IPS-NIHi7 (cell line): Measurements from ENCODE around the gene STIM1.

ENCODE experiments used
- DNase-seq: peaks from one replicate; pipeline ENCODE4 v3.0.0; 2012; ENCODE audit warnings: mixed read lengths; ENCODE audit errors: extremely low spot score

STIM1 gene

DNA sequence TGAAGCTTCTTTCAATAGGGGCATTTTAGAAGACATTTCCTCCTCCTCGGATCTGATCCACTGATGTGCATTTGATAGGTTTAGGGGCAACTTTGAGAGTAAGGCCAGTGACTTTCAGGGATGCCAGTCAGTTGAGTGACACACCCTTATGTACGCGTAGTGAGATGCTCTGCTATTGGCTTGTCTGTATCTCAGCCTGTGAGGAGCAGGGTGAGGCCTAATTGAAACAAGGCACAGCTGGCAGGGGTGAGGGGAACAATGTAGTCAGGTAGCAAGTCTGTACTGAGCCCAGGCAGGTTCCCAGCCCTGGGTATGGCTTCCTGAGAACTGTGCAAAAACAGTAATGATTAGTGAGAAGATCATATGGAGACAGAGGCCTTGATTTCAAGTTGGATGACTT lies 61.5 kb downstream of the STIM1 start:
- no peak for DNase-seq

DNA sequence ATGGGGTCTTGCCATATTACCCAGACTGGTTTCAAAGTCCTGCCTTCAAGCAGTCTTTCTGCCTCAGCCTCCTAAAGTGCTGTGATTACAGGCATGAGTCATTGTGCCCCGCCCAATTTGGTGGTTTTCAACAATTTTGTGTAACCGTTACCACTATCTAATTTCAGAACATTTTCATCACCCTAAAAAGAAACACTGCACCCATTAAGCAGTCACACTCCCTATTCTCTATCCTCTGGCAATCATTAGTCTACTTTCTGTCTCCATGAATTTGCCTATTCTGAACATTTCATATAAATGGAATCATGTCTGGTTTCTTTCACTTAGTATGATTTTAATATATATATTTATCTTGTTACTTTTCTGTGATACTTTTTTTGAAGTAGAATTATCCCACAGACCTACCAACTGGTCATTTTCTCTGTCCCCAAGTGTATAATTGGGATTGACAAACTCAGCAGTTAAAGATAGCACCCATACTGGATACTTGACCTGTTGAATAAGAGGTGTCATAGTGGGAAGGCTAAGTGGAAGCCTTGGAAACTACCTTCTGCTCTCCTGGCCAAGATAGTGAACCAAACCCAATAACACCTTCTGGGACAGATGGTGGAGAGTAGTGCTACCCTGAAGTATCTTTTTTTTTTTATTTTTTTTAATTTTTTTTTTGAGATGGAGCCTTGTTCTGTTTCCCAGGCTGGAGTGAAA lies 64.8 kb downstream of the STIM1 start:
- no peak for DNase-seq

DNA sequence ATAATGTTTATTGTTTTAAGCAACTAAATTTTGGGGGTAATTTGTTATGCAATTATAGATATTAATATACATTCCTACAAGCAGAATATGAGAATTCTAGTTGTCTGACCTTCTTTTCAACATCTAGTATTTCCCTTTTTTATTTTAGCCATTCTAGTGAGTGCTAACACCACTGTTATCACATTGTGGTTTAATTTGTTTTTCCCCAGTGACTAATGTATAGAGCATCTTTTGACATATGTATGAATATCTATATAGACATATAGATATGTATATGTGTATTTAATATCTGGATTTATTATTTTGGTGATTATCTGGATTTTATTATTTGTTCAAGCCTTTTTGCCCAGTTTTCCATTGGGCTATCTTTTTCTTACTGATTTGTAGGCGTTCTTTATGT lies 66.6 kb downstream of the STIM1 start:
- DNase-seq: no peak

- no peak for DNase-seq
These were observed 70.0 kb downstream of the STIM1 start for GRCh38 chr11:3925513-3925912.

DNA sequence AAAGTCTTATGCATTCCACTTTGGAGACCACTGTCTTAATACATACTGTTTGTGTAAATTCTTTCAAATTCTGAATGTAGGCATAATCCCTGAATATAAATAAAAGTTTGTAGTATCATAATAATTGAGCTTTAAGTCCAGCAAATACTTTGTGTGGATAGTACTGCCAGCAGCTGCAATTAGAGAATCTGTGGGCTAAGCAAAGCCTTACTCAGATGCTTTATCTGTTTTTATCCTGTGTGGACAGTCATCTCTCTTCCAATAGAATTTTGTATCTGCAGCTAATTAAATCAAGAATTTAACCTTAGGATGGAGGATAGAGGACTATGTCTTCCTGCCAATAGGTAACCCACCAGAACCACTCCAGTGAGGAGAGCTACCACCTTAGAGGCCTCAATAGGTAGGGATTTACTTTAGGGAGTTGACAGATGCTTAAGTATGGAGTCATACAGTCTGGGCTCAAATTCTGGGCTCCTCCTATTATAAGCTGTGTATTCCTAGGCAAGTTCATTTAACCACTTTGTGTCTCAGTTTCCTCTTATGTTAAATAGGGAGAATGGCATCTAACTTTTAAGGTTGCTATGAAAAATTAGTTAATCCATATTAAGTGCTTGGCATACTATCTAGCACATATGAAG lies 71.1 kb downstream of the STIM1 start:
- no peak for DNase-seq

DNA sequence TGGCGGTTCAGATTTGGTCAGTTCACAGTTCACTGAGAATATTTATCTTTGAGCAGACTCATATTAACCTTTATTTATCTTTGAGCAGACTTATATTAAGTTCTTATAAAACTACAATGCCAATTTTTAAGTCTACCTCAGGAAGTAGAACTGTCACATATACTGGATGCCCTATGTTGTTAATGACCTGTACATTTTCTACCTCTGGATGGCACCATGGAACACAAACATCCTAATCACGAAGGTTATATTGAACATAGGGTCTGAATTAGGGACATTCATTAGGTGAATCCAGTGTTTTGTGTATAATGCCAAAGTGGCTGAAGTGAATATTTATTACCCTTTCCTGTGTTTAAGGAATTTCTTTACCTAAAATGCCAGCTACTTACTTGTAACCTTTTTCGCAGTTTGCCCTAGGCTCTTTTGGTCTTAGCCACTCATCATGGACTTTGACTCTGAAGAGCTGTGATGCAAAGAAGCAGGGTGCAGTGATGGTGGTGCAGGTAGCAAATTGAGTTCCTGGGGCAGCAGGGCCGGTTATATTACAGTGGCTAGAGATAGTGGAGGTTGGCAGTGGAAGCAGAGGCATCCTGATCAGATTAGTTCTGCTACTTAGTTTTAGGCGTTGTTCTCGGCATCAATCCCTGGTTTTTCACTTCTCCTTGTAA lies 71.8 kb downstream of the STIM1 start:
- DNase-seq: no peak

DNA sequence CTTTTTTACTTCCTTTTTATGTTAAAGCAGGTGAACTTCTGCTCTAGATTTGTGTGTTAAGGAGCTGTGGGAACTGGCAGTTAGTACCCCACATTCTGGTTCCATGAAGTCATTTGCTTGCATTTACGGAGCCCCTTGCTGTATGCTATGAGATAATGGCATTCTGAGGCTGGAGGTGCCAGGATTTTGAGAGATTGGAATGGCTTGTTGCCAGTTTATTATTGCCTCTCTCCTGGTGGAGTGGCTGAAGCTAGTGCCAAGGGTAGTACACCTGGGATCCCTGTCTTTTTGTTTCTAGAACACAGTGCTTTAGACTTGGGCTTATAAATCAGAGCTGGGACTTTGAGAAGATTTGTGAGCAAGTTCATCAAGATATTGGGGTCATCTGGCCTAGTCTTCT lies 73.8 kb downstream of the STIM1 start:
- DNase-seq: no peak

DNA sequence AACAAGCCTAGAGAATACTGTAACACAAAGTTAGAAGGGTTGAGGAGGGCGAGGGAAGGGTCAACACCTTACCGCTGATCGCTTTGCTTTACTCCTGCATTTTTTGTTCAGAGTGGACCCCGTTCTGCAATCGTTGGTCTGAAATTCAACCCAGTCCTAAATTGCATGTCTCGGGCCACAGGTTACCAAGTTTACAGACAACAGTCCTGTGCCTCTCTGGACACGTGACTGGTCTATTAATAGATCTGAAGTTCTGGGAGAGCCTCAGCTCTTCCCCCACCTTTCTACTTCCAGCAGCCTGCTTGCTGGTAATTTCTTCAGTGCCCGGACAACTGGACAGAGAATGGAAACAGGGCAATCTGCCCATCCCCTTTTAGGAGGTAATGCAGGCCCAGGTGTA lies 74.2 kb downstream of the STIM1 start:
- no peak for DNase-seq

GRCh38 chr11:3932698-3933097 lies 77.2 kb downstream of the STIM1 start:
- DNase-seq: no peak

DNA sequence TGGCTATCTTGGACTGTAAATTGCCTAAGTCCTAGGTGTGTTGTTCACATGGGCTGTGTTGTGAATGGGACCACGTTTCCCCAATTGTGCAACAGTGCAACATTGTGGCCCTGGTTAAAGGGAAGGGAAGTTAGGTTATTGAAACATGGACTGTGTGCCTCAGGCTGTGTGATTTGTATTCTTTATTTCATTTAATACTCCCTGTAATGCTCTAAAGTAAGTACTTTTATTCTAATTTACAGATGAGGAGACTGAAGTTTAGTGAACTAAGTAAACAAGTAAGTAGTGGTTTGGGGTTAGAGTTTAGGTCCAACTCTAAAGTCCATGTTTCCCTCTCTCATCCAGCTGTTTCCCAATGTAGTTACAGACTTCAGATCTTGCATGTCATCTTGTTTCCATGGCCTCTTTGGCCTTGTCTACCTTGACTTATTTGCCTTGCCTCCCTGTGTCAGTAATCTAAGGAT lies 77.7 kb downstream of the STIM1 start:
- DNase-seq: no peak

DNA sequence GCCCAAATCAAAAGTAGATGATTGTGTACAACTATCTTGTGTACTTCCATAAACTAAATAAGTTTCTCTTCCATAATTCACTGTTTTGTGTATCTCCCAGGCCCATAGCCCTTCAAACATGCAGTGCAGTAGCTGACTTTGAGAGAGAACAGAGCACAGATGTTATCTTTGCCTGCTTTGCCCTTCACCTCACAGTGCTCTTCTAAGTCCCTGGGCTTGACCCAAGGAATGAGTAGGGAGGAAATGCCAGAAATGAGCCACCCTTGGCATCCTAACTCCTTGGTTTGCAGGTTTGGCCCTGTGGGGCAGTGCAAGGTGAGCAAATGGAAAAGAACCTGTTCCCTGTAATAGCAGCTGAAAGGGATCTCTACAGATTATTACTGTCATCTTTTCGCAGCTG lies 79.2 kb downstream of the STIM1 start:
- no peak for DNase-seq

- DNase-seq: no peak
These were observed 81.1 kb downstream of the STIM1 start for GRCh38 chr11:3936517-3936916.

GRCh38 chr11:3939211-3939610 lies 83.7 kb downstream of the STIM1 start:
- DNase-seq: no peak

DNA sequence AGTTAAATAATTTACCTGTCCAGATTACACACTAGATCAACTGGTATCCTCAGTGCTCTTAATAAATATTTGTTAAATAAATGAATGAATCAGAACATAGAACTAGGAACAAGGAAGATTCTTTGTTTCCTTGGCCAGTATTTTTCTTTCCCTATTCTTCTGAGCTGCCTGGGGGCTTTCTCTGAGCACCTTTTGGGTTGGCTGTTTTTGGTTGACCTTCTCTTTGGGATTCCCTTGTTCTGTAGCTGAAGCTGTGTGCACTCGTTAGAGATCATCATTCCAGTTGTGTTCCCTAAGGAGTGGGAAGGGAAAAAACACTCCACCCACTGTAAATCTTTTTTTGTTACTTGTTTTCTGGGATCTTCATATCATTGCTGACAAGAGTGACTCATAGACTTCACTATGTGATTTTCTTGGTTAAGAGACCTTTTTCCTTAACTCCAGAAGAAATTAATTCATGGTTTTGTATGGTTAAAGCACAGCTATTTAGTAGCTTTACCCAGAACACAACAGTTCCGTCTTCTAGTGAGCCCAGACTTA lies 84.3 kb downstream of the STIM1 start:
- no peak for DNase-seq

DNA sequence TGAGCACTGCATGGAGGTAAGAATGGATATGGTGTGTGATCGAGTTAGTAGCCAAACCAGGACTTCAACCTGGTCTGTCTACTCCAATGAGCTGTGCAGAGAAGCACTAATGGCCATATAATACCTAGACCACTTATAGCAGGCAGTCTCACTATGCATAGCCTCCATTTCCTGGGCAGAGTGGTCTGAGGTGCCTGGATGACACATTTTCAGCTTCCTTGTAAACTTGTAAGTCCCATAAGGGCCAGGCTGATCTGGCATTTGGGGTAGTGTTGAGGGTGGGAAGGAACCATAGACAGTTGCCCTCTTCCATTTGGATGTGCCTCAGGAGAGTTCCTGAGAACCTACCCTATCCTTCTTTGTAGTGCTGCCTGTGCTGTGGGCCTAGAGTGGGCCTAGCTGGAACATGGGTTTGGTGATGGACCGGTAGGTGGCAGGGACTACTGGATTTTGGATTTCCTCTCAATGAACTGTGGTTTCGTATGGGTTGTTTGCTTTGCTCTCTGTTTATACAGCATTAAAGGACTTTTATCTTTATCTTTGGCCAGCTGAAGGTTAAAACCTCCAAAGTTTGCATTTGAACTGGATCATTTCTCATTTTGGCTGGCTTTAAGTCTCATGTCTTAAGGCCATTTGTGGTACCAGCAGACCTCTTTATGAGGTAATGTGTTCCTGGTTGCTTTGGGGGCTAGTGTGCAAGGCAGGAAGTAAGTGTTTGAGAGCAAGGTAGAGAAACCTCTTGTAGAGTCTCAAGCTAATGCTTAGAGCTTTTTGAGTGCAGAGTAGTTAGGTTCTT lies 86.9 kb downstream of the STIM1 start:
- no peak for DNase-seq

GRCh38 chr11:3942956-3943497 lies 87.6 kb downstream of the STIM1 start:
- no peak for DNase-seq

GRCh38 chr11:3944198-3944597 lies 88.7 kb downstream of the STIM1 start:
- DNase-seq: no peak

GRCh38 chr11:3946455-3947017 lies 91.1 kb downstream of the STIM1 start:
- DNase-seq: no peak

DNA sequence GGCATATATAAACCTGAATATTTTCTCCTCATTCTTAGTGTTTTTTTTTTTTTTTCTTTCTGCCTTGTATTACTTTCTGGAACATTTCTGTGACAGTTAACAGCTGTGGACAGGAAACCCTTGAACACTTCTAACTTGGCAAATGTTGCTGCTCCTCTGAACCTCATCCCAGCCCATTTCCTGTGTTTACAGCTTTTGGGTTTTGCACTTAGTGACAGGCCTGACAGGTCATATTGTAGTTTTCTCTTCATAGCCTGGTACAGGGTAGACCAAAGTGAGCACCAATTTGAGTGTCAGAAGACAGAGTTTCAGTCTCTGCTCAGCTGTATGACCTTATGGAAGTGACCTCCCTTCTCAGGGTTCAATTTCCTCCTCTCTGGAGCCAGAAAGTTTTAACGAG lies 91.6 kb downstream of the STIM1 start:
- no peak for DNase-seq

GRCh38 chr11:3949125-3949524 lies 93.7 kb downstream of the STIM1 start:
- no peak for DNase-seq

- peak; percentile 68 for DNase-seq
These were observed 95.7 kb downstream of the STIM1 start for GRCh38 chr11:3950996-3951660.
